LoVo (cell line): ENCODE measurements around the gene GABRG3.

Experiments used
- DNase-seq: peaks from one replicate; pipeline ENCODE4 v3.0.0-alpha.2; 2016; ENCODE audit warnings: low spot score

GABRG3 gene

DNA sequence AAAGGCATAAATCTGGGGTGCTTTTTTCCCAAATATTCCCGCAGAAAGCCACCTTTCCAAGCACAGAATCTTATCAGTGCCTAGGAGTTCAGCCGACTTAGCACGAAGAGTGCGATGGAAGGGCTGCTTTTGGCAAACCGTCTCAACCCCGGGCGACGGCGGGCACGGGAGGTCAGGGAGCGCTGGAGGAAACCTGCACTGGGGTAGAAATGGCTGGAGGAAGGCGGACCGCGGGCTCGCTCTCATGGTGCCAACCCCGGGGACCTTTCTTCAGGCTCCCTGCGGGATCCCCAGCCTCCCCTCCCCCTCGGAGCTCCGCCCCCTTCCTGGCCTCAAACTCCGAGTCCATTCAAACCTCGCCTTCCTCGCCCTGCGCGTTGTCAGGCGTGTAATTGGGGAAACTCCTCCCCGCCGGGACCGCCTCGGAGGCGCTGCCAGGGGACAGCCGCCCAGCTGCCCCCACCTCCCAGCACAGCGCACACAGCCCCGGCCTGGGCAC lies at the start of gene GABRG3:
Gene GABRG3, plus strand, starts transcription at position 470 of the 499 bp plus-strand sequence.
- no peak for DNase-seq

DNA sequence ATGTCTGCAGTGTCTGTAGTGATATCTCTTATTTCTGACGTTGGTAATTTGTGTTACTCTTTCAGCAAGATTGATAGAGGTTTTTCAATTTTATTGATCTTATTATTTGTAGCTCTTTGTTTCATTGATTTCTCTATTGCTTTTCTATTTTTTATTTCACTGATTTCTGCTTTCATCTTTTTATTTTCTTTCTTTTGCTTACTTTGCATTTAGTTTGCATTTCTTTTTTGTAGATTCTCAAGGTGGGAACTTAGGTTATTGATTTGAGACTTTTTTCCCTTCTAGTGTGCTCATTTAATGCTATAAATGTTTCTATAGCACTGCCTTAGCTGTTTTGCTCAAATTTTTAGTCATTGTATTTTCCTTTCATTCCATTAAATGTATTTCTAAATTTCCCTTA lies 49.5 kb upstream of the GABRG3 start:
- no peak for DNase-seq

- no peak for DNase-seq
Measured at GRCh38 chr15:26926081-26926480, 44.9 kb upstream of the GABRG3 start.

GRCh38 chr15:26928051-26928450 lies 42.9 kb upstream of the GABRG3 start:
- no peak for DNase-seq

DNA sequence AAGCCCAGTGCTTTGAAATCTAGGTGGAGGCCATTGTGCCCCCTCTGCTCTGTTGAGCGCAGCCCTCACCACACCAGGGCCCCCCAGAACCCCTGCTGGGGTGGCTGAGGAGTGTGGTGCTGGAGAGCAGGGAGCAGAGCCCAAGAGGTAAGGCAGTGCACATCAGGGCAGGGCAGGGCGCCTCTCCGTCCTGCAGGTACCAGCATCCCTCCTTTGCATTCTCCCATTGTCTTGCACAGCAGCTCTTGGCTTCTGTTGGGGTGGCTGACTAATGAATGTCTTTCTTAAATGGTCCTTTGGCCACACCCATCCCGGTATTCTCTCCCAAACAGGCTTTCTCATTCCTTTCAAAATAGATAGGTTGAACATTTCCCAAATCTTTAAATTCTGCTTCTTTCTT lies 41.4 kb upstream of the GABRG3 start:
- DNase-seq = no peak

GRCh38 chr15:26934848-26935247 lies 36.1 kb upstream of the GABRG3 start:
- no peak for DNase-seq

DNA sequence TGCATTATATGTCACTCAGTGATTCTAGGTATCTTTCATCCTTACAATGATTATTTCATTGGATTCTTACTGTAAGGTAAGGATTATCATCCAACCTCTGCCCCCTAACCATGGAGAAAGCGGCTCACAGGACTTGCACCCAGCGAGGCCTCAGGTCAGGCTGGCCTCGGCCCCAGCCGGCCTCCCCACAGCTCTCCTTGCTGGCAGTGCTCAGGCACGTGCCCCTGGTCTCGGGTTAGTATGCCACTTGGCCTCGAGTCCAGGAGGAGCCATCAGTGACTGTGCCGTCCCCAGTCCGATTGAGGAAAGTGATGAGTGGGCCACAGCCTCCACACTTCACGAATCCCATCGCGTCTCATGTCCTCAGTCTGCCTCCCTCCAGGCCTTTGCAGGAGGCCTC lies 35.7 kb upstream of the GABRG3 start:
- no peak for DNase-seq

GRCh38 chr15:26936502-26936901 lies 34.5 kb upstream of the GABRG3 start:
- DNase-seq = no peak

GRCh38 chr15:26937134-26937533 lies 33.8 kb upstream of the GABRG3 start:
- DNase-seq = no peak

DNA sequence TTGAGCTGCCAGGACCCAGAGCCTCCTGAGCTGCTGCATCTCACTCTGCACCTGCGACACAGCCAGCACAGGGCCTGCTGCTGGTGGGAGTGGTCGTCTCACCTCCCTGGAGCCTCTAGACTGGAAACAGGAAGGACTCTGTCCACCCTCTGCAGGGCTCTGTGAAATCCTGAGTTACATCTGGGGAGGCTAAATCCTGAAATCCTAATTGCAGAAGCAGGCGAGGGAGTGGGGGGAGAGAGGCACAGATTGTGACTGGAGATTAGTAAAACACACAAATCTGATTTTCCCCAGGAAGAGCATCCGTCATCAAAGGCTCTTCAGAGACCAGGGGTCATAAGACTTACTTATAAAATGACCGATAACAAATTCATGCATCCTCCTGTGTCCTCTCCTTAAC lies 31.6 kb upstream of the GABRG3 start:
- no peak for DNase-seq

GRCh38 chr15:26941489-26941888 lies 29.5 kb upstream of the GABRG3 start:
- DNase-seq = no peak

DNA sequence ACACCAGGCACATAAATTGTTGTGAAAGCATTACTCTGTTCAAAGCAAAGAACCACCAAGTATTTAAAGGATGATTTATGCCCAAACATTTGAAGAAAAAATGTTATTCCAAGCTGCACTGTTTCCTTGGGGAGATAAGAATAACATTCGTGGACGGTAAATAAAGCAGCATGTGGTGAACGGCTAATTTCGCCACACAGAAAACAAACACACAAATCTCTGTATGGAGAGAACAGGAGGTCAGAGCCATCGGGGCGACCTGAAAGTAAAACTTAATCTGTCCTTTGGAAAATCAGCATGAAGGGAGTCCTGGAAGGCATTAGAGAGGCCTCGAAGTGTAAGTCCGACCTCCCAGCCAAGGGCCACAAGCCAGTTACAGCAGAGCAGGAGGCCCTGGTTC lies 27.1 kb upstream of the GABRG3 start:
- no peak for DNase-seq

- DNase-seq = no peak
Measured at GRCh38 chr15:26945046-26945445, 25.9 kb upstream of the GABRG3 start.

GRCh38 chr15:26950001-26950400 lies 21.0 kb upstream of the GABRG3 start:
- no peak for DNase-seq

GRCh38 chr15:26954403-26954802 lies 16.6 kb upstream of the GABRG3 start:
- DNase-seq = no peak

GRCh38 chr15:26967719-26968269 lies 3.2 kb upstream of the GABRG3 start:
- no peak for DNase-seq

DNA sequence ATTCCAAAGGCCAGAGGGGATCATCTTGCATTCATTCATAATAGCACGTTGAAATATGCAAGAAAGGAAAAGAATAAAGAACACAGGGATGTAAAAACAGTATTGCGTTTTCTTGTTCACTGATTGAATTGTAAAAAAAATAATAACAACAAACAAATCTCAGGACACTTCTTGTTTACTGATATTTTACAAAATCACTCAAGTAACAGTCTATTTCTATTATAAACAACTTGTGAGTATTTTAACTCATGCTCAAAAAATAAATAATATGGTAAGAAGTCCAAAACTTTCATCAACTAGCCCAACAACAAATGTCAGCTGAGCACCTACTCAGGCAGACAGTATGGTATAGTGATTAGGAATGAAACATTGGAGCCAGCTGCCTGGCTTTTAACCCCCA lies 2.2 kb upstream of the GABRG3 start:
- DNase-seq = no peak

- DNase-seq = no peak
Measured at GRCh38 chr15:26971271-26972018, 464 bp downstream of the GABRG3 start.

DNA sequence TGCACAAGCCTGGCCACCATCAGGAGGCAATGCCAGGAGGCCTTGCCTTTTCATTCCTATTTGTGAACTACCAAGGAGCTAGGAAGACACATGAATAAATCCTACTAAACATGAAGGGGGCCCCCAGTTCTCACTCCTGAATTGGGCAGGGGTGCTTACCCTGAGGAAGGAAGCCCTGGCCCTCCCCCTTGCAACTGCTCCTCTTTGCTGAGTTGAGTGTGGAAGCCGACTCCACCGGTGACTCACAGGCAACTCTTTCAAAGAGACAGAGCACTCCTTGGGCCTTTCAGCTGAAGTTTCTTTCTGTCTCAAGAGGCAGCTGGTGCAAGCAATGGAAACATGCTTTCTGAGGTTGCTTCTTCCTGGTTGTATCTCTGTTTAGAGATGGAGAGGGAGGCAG lies 1.7 kb downstream of the GABRG3 start:
- no peak for DNase-seq

DNA sequence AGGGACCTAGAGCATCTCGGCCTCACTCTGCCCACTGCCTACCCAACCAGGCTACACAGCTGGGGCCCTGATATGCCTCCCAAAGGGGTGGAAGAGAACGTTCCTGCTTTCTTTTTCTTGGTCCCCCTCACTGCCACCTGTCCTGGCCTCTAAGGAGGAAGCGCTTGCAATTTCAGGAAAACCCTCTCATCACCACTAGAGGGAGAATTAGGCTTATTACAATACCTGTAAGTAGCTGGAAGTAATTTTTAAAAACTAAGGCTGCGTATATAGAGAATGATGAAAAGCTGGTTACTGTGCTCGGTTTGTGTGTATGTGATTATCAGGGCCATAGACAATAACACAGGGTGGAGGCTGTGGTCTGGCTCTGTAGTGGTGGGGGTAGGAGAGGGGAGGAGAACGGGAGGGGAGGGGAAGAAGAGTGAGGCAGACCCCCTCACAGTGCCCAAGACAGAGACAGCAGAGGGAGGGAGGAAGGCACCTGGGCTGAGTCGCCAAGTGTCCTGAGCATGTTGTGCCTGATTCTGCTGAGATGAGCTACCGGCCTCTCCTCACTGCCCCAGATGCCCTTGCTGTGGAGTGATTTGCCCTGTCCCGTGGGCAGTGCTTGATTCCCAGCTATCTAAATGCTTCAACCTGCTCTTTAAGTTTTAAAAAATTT lies 3.3 kb downstream of the GABRG3 start:
- no peak for DNase-seq

GRCh38 chr15:26981492-26981891 lies 10.5 kb downstream of the GABRG3 start:
- no peak for DNase-seq

DNA sequence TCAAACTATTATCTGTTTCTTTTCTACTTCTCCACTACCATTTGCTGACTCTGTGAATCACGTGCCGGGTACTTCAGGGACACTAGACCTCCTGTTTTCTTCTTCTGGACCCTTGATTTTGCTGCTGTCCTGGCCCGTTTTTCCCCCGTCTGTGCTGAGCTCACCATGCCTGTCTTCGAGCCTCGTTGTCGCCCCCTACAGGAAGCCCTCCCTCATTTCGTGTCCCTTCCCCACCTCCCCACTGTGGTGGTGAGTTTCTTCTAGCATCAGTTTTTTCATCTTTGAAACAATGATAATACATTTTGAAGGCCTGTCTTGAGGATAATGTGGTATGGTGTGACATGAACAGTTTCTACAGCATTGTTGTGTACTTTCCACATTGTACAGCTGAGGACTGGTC lies 12.8 kb downstream of the GABRG3 start:
- no peak for DNase-seq

DNA sequence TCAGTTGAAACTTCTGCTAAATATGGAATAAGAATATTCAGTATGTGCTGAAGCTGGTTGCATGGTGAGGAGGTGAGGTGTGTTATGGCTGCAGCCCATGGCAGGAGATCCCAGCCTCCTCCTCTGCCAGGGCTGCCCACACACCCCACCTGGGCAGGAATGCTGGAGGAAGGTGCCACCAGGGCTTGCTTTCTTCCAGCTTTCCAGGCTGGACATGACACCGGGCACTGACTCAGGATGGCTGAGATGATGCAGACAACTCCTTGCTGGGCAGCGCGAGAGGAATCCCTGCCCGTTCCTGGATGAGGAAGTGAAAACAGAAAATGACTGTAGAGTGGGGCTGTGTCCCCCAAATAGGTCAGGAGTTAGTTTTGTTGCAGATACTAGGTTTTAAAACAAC lies 14.1 kb downstream of the GABRG3 start:
- no peak for DNase-seq
